Activated T-cell treated with anti-CD3 and anti-CD28 coated beads, Interleukin-2, amount 50 U/mL, for 72 hours (primary cell): Measurements from ENCODE around the gene GDE1. TPM values are rescaled to one million over a fixed set of nuclear protein-coding genes. Genes with fewer than 3 reads are reported as not detected.

Experiments used
- ATAC-seq, 2 donors: fragments of 150-1000 bp; cut with Tn5 transposase; replicated peaks in 1 of 2; 2 replicates each; pipeline ENCODE4 v1.10.0; 2021; ENCODE audit warnings: moderate library complexity in 2 of 2, mild to moderate bottlenecking in 1 of 2
- DNase-seq, 2 donors: peaks; one replicate each; pipeline ENCODE4 v3.0.0; 2021 to 2022; ENCODE audit warnings: mixed read lengths in 1 of 2
- H3K27ac Mint-ChIP-seq: one replicate; pipeline ENCODE4 v1.8.0; 2022; ENCODE audit warnings: mild to moderate bottlenecking, moderate library complexity, mixed read lengths
- H3K27me3 Mint-ChIP-seq: one replicate; pipeline ENCODE4 v1.8.0; 2022; ENCODE audit warnings: low read depth, mixed read lengths
- H3K36me3 Mint-ChIP-seq, 2 donors: one replicate each; pipeline ENCODE4 v1.8.0; 2022; ENCODE audit warnings: mixed read lengths in 2 of 2, mild to moderate bottlenecking in 1 of 2; ENCODE audit not compliant: insufficient read depth in 2 of 2
- H3K4me1 Mint-ChIP-seq: one replicate; pipeline ENCODE4 v1.8.0; 2022; ENCODE audit warnings: low read depth, mixed read lengths
- H3K4me3 Mint-ChIP-seq, 2 donors: one replicate each; pipeline ENCODE4 v1.8.0; 2022; ENCODE audit warnings: mild to moderate bottlenecking in 2 of 2, mixed read lengths in 2 of 2, moderate library complexity in 2 of 2
- H3K9me3 Mint-ChIP-seq, 2 donors: one replicate each; pipeline ENCODE4 v1.8.0; 2022; ENCODE audit warnings: mixed read lengths in 2 of 2
- total RNA-seq, 2 donors: library from RNA; stranded (reverse); gene quantifications; one replicate each; pipeline ENCODE4 v1.2.3, GENCODE V29; 2022

The GDE1 gene
- total RNA-seq, 2 donors from 2014 or later, result 26.3 TPM

GRCh38 chr16:19497176-19497575 is 24.7 kb downstream of the GDE1 start:
- H3K4me1 Mint-ChIP-seq, result peaks cover 11% of the 10 kb centered on the region
- no peak overlapping the region for H3K4me3 Mint-ChIP-seq
- peaks cover 0 to 5% of the 10 kb centered on the region in 2 donors for H3K36me3 Mint-ChIP-seq
- no peaks in the 10 kb centered on the region for H3K27me3 Mint-ChIP-seq
- no peak overlapping the region for H3K27ac Mint-ChIP-seq
- H3K9me3 Mint-ChIP-seq, result no peaks in the 10 kb centered on the region
- no peak for ATAC-seq
- no peak for DNase-seq

DNA sequence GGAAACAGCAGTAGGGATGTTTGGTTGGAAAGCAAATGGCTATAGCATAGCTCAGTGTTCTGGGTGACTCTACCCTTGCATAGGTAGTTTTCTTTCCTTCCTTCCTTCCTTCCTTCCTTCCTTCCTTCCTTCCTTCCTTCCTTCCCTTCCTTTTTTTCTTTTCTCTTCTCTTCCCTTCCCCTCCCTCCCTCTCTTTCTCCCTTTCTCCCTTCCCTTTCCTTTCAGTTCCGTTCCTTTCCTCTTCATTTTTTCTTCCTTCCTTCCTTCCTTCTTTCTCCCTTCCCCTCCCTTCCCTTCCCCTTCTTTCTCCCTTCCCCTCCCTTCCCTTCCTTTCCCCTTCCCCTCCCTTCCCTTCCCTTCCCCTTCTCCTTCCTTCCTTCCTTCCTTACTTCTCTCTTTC is 31.3 kb downstream of the GDE1 start:
- H3K27me3 Mint-ChIP-seq, result no peaks in the 10 kb centered on the region
- no peak overlapping the region for H3K27ac Mint-ChIP-seq
- no peaks in the 10 kb centered on the region for H3K36me3 Mint-ChIP-seq
- H3K4me3 Mint-ChIP-seq, result no peak overlapping the region
- no peaks in the 10 kb centered on the region for H3K9me3 Mint-ChIP-seq
- peaks cover 11% of the 10 kb centered on the region for H3K4me1 Mint-ChIP-seq
- no peak for DNase-seq
- no peak for ATAC-seq

DNA sequence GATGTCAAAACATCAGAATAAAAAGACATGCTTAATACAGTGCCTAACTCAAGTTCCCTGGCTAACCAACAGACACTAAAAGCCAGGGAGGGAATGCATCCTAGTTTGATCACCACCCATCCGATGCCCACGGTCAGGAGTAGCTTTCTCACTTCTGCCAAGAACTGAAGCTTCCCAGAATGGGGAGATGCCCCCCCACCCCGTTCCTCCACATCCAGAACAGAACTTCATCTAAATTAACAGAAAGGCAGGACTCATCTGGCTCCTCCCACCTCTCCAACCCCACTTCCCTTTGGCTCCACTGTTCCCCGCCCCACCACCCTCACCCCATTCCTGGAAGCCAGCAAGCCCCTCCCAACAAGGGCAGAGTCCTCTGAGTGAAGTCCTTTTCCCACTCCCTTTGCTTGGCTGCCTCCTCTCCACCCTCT is 33.7 kb downstream of the GDE1 start:
- no peaks in the 10 kb centered on the region for H3K4me1 Mint-ChIP-seq
- H3K9me3 Mint-ChIP-seq, result no peaks in the 10 kb centered on the region
- DNase-seq (no peak), ATAC-seq (no peak)
- no peak overlapping the region for H3K27ac Mint-ChIP-seq
- H3K36me3 Mint-ChIP-seq, result no peaks in the 10 kb centered on the region
- H3K27me3 Mint-ChIP-seq, result no peaks in the 10 kb centered on the region
- H3K4me3 Mint-ChIP-seq, result no peak overlapping the region

- no peak overlapping the region for H3K27ac Mint-ChIP-seq
- DNase-seq (no peak), ATAC-seq (no peak)
- H3K36me3 Mint-ChIP-seq, result no peaks in the 10 kb centered on the region
- H3K4me3 Mint-ChIP-seq, result no peak overlapping the region
- no peaks in the 10 kb centered on the region for H3K4me1 Mint-ChIP-seq
- no peaks in the 10 kb centered on the region for H3K9me3 Mint-ChIP-seq
- H3K27me3 Mint-ChIP-seq, result no peaks in the 10 kb centered on the region
Measured at GRCh38 chr16:19486750-19487325, 35.1 kb downstream of the GDE1 start.

DNA sequence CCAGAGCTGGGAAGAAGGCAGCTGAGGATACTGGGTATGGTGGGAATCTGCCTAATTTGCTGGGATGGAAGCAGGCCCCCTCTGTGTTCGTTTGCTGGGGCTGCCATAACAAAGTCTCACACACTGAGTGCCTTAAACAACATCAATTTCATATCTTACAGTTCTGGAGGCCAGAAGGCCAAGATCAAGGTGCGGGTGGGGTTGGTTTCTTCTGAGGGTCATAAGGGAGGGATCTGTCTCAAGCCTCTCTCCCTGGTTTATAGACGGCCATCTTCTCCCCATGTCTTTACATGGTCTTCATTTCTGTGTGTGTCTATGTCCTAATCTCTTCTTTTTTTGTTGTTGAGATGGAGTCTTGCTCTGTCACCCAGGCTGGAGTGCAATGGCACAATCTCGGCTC is 35.8 kb downstream of the GDE1 start:
- ATAC-seq, result no peak
- Mint-ChIP-seq H3K4me3 (no peak overlapping the region), H3K27me3 (no peaks in the 10 kb centered on the region), H3K36me3 (no peaks in the 10 kb centered on the region), H3K27ac (no peak overlapping the region), H3K9me3 (no peaks in the 10 kb centered on the region), H3K4me1 (no peaks in the 10 kb centered on the region)
- no peak for DNase-seq

DNA sequence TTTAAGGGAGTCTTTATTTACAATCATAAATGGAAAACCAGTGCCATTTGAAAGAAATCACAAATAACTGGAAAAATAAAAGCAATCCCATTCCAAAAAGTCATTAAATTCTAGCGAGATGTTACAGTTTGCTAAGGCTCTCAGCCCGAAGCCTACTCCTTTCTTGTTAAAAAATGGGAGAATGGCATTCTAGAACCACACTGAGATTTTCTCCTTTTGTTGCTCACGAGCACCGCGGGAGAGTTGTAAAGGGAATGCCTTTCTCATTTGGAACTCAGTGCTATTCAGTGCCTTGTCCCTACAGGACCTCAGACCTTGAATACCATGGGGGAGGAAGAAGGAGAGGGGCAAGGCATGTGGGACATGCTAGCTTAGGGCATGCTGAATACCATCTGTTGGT is 36.3 kb downstream of the GDE1 start:
- Mint-ChIP-seq H3K27ac (no peak overlapping the region), H3K9me3 (no peaks in the 10 kb centered on the region), H3K4me1 (no peaks in the 10 kb centered on the region), H3K36me3 (no peaks in the 10 kb centered on the region), H3K4me3 (no peak overlapping the region), H3K27me3 (no peaks in the 10 kb centered on the region)
- DNase-seq (no peak), ATAC-seq (no peak)

DNA sequence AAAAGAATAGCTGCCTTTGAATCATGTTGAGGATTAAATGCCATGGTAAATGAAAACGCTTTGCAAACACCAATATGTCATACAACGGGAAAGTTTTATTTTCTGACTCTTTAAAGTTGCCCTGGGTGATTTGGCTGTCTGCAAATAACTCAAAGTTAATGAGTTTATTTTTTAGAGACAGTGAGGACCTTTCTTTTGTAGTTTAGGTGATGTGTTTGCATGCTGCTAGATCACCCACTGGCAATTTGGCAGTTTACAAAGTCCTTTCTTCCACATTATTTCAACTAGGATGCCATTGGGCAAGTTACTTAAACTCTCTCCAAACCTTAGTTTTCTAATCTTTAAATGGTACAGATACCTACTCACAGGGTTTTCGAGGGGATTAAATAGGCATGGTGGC is 37.8 kb downstream of the GDE1 start:
- H3K4me3 Mint-ChIP-seq, result no peak overlapping the region
- H3K36me3 Mint-ChIP-seq, result no peaks in the 10 kb centered on the region
- H3K27me3 Mint-ChIP-seq, result no peaks in the 10 kb centered on the region
- no peaks in the 10 kb centered on the region for H3K9me3 Mint-ChIP-seq
- no peak for ATAC-seq
- no peaks in the 10 kb centered on the region for H3K4me1 Mint-ChIP-seq
- no peak overlapping the region for H3K27ac Mint-ChIP-seq
- DNase-seq, result no peak

DNA sequence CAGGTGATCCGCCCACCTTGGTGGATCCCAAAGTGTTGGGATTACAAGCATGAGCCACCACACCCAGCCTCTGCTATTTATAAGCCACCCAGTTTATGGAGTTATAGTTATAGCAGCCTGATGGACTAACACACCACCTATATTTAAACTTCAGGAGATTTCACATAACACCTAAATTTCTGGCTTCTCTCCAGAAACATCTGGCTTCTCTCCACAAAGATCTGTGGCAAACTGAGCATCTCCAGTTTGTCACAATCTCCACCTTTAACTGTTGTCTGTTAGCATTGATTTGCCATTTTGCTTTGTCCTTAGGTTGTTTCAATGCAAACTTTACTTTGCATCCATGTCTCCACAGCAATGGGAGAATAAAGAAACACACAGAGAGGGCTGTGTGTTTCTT is 39.6 kb downstream of the GDE1 start:
- H3K27me3 Mint-ChIP-seq, result peaks cover 8% of the 10 kb centered on the region
- H3K9me3 Mint-ChIP-seq, result no peaks in the 10 kb centered on the region
- no peak for DNase-seq
- ATAC-seq, result no peak
- H3K36me3 Mint-ChIP-seq, result no peaks in the 10 kb centered on the region
- no peak overlapping the region for H3K4me3 Mint-ChIP-seq
- no peaks in the 10 kb centered on the region for H3K4me1 Mint-ChIP-seq
- no peak overlapping the region for H3K27ac Mint-ChIP-seq

GRCh38 chr16:19481769-19482168 is 40.1 kb downstream of the GDE1 start:
- Mint-ChIP-seq H3K4me3 (no peak overlapping the region), H3K36me3 (no peaks in the 10 kb centered on the region), H3K27ac (no peak overlapping the region), H3K9me3 (no peaks in the 10 kb centered on the region), H3K27me3 (peaks cover 8% of the 10 kb centered on the region), H3K4me1 (no peaks in the 10 kb centered on the region)
- DNase-seq (no peak), ATAC-seq (no peak)

- Mint-ChIP-seq H3K27ac (no peak overlapping the region), H3K9me3 (no peaks in the 10 kb centered on the region), H3K27me3 (peaks cover 8% of the 10 kb centered on the region), H3K4me1 (no peaks in the 10 kb centered on the region), H3K4me3 (no peak overlapping the region), H3K36me3 (no peaks in the 10 kb centered on the region)
- no peak for DNase-seq
- no peak for ATAC-seq
Measured at GRCh38 chr16:19481296-19481695, 40.6 kb downstream of the GDE1 start.

- ATAC-seq, result no peak
- H3K9me3 Mint-ChIP-seq, result no peaks in the 10 kb centered on the region
Measured at GRCh38 chr16:19479302-19479721, 42.6 kb downstream of the GDE1 start.

DNA sequence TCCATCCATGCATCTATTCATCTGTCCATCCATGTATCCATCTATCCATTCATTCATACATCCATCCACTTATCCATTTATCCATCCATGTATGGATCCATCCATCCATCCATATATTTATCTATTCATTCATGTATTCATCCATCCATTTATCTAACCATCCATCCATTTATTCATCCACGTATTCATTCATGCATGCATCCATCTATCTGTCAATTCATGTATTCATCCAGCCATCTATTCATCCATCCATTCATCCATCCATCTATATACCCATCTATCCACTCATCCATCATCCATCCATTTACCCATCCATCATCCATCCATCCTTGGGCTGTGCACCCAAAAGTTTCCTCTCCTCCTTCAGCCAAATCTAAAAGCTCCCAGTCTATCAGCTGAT is 43.4 kb downstream of the GDE1 start:
- Mint-ChIP-seq H3K36me3 (no peaks in the 10 kb centered on the region), H3K27ac (no peak overlapping the region), H3K4me3 (no peak overlapping the region), H3K9me3 (no peaks in the 10 kb centered on the region), H3K27me3 (peaks cover 8% of the 10 kb centered on the region), H3K4me1 (no peaks in the 10 kb centered on the region)
- DNase-seq (no peak), ATAC-seq (no peak)

More at GRCh38 chr16:19479302-19479721, 42.6 kb downstream of the GDE1 start:
- Mint-ChIP-seq H3K36me3 (no peaks in the 10 kb centered on the region), H3K4me1 (no peaks in the 10 kb centered on the region), H3K4me3 (no peak overlapping the region), H3K27ac (no peak overlapping the region), H3K27me3 (peaks cover 8% of the 10 kb centered on the region)
- no peak for DNase-seq

DNA sequence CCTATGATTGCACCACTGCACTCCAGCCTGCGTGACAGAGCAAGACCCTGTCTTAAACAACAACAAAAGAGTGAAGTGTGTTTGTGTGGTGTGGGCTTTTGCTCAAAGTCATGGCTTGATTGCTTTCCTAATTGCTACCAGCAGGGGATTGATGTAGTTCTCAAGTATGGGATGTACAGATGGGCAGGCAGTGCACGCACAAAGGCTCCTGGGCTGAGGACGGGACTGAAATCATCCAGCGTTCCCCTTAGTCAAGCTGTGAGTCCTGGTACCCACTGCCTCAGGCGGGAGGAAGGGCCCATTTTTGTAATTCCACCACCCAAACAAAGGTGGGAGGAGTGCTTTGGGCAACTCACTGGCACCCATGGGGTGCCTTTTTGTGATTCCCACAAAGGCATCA is 47.3 kb downstream of the GDE1 start:
- no peaks in the 10 kb centered on the region for H3K36me3 Mint-ChIP-seq
- H3K4me3 Mint-ChIP-seq, result no peak overlapping the region
- no peak for ATAC-seq
- H3K4me1 Mint-ChIP-seq, result no peaks in the 10 kb centered on the region
- H3K27me3 Mint-ChIP-seq, result peaks cover 8% of the 10 kb centered on the region
- H3K27ac Mint-ChIP-seq, result no peak overlapping the region
- no peak for DNase-seq
- no peaks in the 10 kb centered on the region for H3K9me3 Mint-ChIP-seq

DNA sequence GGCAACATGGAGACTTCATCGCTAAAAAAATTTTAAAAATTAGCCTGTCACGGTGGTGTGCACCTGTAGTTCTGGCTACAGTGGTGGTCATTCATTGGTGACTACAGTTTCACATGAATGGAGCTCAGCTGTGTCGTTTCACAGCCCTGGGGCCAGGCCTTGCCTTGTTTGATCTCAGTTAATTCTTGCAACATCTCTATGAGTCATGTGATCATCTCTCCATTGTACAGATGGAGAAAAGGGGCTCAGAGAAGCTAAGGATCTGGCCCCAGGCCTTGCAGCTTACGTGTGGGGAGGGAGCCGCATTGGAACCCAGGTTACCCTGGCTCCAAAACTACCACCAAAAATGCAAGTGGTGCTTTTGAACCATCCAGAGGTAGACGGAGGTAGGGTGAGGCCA is 49.4 kb downstream of the GDE1 start:
- no peak for DNase-seq
- Mint-ChIP-seq H3K27me3 (no peaks in the 10 kb centered on the region), H3K27ac (no peak overlapping the region), H3K36me3 (no peaks in the 10 kb centered on the region), H3K4me1 (no peaks in the 10 kb centered on the region), H3K9me3 (peaks cover 0 to 2% of the 10 kb centered on the region in 2 donors), H3K4me3 (no peak overlapping the region)
- ATAC-seq, result no peak
